Prostate gland (tissue), 2 donors: ENCODE results near the gene SELENOT.

ENCODE experiments used
- POLR2A ChIP-seq: fragments of 450-650 bp; IDR thresholded peaks from one replicate; pipeline ENCODE4 v1.6.1; 2016; ENCODE audit warnings: antibody characterized with exemption, mild to moderate bottlenecking
- POLR2AphosphoS5 ChIP-seq: sonication (generic); formaldehyde crosslinking; IDR thresholded peaks from one replicate; pipeline ENCODE4 v1.6.1; 2017; ENCODE audit warnings: antibody characterized with exemption
- TF ChIP-seq, protein P1 (sequence below), 4 experiments: fragments of 200-600 bp in 2 of 4; fragments of 450-650 bp in 2 of 4; sonication (generic) in 2 of 4; IDR thresholded peaks; 1 replicate in 3 of 4; 2 replicates in 1 of 4; pipeline ENCODE4 v1.5.1; 2016 to 2019; ENCODE audit warnings: antibody characterized with exemption in 4 of 4, mild to moderate bottlenecking in 2 of 4, moderate library complexity in 2 of 4

DNA sequence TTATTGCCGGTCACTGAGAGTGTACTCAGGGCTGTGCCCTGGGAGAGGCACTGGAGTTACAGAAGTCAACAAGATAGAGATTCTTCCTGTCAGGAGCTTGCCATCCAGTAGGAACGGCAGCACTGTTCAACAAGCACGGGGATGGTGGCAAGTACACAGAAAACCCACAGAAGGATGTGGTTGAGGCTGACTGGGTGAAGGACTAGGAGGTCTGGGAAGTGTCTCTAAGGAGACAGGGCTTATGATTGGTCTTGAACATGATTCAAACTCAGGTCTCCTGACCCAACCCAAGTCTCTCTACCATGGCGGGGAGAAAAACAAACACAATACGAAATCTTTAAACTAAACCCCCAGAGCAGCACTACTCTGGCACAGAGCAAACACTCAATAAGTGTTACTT is 63.0 kb downstream of the SELENOT start:
- TF ChIP-seq, protein P1, sequence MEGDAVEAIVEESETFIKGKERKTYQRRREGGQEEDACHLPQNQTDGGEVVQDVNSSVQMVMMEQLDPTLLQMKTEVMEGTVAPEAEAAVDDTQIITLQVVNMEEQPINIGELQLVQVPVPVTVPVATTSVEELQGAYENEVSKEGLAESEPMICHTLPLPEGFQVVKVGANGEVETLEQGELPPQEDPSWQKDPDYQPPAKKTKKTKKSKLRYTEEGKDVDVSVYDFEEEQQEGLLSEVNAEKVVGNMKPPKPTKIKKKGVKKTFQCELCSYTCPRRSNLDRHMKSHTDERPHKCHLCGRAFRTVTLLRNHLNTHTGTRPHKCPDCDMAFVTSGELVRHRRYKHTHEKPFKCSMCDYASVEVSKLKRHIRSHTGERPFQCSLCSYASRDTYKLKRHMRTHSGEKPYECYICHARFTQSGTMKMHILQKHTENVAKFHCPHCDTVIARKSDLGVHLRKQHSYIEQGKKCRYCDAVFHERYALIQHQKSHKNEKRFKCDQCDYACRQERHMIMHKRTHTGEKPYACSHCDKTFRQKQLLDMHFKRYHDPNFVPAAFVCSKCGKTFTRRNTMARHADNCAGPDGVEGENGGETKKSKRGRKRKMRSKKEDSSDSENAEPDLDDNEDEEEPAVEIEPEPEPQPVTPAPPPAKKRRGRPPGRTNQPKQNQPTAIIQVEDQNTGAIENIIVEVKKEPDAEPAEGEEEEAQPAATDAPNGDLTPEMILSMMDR (IDR thresholded peaks at IDR 0.05) = no peak
- no peak for TF ChIP-seq POLR2A
- no peak for TF ChIP-seq POLR2AphosphoS5
